MM.1S (cell line): ENCODE results near the gene ITPR3.

Experiments
- EZH2 ChIP-seq: fragments of 300-600 bp; sonication (generic); optimal IDR thresholded peaks from 2 replicates; pipeline ENCODE3; 2017; ENCODE audit warnings: low read depth, mild to moderate bottlenecking, antibody characterized with exemption, low read length, mixed read lengths
- EZH2phosphoT487 ChIP-seq: fragments of 300-600 bp; sonication (generic); IDR thresholded peaks from 2 replicates; pipeline ENCODE4 v1.6.1; 2018; ENCODE audit warnings: antibody characterized with exemption, low read length
- TF ChIP-seq, protein P1 (sequence below): fragments of 300-600 bp; sonication (generic); IDR thresholded peaks from 2 replicates; pipeline ENCODE4 v1.5.1; 2016; ENCODE audit warnings: antibody characterized with exemption, low read length, mixed read lengths

DNA sequence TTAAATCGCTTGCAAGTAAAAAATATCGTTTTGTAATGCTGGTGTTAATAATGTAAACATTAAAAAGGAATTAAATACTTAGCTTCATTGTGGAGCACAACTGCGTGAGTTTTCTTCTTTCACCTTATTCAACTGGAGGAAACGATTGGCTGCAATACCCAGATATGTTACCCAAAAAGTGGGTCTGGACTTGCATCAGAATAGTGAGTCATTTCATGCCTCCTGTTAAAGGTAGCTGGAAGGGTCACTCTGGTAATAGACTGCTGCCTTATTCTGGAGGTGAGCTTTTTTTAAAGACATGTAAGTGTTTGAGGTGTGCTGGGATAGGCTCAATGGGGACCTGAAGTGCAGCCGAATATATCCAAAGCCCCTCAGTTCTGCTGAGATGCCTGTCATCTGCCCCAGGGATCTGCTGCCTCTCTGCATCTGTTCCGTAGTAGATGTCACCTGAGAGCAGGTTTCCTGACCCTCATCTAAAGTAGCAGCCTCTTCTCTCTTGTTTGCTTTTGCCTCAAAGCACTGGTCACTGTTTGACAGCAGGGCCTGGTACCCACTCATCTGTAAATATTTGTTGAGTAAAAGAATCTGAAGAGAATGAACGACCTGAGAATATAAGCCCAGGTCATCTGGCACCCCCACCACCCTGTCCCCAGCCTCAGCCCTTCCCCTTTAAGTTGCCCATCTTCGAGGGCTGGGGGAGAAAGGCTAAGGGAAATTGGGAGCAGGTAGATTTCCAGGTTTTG lies 95.9 kb downstream of the ITPR3 start:
- TF ChIP-seq, protein P1, sequence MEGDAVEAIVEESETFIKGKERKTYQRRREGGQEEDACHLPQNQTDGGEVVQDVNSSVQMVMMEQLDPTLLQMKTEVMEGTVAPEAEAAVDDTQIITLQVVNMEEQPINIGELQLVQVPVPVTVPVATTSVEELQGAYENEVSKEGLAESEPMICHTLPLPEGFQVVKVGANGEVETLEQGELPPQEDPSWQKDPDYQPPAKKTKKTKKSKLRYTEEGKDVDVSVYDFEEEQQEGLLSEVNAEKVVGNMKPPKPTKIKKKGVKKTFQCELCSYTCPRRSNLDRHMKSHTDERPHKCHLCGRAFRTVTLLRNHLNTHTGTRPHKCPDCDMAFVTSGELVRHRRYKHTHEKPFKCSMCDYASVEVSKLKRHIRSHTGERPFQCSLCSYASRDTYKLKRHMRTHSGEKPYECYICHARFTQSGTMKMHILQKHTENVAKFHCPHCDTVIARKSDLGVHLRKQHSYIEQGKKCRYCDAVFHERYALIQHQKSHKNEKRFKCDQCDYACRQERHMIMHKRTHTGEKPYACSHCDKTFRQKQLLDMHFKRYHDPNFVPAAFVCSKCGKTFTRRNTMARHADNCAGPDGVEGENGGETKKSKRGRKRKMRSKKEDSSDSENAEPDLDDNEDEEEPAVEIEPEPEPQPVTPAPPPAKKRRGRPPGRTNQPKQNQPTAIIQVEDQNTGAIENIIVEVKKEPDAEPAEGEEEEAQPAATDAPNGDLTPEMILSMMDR: no peak
- TF ChIP-seq EZH2phosphoT487 (no peak), EZH2 (no peak)
